GM19043 (cell line): ENCODE results near the gene DHH.
"Not testable (repeated sequence)": the region's sequence is repeated elsewhere in the genome, so short reads cannot be mapped to it uniquely, and the experiment has no call there.

Experiments used
- ATAC-seq: cut with Tn5 transposase; IDR thresholded peaks from one replicate; pipeline ENCODE4 v1.9.1; 2021; ENCODE audit warnings: low read depth; ENCODE audit not compliant: unreplicated experiment

The DHH gene

DNA sequence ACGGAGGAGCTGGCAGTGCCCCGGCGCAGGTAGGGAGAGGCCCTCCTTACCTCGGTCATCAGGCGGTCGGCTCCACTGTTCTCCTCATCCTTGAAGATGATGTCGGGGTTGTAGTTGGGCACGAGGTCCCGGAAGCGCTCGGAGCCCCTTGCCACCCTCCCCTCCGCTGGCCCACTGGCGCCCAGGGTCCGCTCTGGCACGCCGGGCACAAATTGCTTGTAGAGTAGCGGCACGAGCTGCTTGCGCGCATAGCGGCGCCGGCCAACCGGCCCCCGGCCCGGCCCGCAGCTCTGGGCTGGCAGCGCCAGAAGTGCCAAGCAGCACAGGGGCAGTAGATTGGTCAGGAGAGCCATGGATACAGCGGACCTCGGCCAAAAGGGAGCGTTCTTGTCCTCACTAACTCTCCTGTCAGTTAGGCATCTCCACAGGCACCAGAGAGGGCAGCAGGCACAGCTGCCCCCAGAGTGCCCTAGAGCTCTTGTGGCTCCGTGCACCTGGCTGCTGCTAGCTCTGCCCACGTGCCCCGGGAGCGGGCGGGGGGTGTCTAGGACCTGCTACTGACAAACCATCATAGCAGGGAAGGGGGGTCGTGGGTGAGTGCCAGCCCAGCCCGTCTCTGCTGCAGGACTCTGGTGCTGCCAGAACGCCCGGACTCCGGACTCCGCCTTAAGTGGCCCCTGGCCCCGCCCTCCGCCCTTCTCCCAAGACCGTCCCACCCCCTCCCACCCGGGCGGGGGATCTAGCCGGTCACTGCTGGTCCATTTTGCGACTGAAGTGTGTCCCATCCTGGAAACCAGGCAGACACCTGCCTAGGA, at the start of gene DHH:
DHH (minus strand) TSS at position 642 of the 815 bp plus-strand sequence; CDS start at position 353, 289 bp downstream.
- no peak for ATAC-seq

DNA sequence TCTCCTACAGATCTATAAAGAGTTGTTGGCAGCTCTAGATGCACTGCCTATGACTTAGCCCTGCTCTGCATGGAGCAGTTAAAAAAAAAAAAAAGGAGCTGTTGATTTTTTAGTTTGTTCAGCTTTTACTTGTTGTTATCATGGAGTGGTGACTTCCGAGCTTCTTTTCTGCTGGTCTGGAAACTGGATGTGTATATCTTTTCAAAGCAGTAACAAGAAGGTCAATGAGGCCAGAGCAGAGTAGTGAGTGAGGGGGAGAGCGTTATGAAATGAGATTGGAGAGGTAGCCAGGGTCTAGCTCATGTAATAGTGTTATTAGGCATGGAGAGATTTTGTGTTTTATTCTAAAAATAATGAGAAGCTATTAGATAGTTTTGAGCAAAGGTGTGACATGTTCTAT, 49.8 kb upstream of the DHH start:
- ATAC-seq = no peak

DNA sequence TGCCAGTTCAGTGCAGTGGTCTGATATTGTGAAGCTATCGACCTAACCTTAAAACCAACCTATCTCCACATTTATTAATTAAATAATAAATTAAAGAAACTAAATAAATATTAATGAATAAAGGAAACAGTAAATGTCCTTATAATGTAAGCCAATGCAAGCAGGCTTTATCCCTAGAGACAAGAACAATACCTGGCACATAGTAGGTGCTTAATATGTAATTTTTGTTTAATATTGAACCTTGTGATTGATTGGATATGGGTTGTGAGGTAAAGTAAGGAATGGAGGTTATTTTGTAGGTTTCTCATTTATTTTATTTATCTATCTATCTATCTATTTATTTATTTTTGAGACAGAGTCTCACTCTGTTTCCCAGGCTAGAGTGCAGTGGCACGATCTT, 44.4 kb upstream of the DHH start:
- ATAC-seq = no peak

- no peak for ATAC-seq
Observed at GRCh38 chr12:49138587-49138986, 44.0 kb upstream of the DHH start.

DNA sequence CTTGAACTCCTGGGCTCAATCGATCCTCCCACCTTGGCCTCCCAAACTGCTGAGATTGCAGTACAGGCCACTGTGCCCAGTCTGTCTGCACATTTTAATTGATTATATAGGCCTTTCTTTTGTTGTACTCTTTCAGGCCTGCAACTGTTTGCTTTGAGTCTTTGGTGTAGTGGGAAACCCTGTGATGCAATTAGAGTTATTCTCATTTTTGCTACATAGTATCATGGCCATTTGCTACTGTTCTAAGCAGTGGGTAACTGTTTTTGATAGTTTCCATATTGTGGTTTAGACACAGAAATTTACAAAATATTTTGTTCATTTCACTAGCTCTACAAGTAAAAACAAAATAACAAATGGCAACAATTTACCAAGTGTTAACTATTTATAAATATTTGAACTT, 42.9 kb upstream of the DHH start:
- ATAC-seq = no peak

DNA sequence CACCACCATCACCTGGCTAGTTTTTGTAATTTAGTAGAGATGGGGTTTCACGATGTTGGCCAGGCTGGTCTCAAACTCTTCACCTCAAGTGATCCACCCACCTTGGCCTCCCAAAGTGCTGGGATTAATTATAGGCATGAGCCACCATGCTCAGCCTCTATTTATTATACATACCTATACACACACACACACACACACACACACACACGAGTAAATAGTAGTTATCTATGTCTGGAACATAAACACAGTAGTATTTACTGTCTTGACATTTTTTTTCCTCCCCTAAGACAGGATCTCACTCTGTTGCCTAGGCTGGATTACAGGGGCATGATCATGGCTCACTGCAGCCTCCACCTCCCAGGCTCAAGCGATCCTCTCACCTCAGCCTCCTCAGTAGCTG, 42.4 kb upstream of the DHH start:
- not testable (repeated sequence) for ATAC-seq

DNA sequence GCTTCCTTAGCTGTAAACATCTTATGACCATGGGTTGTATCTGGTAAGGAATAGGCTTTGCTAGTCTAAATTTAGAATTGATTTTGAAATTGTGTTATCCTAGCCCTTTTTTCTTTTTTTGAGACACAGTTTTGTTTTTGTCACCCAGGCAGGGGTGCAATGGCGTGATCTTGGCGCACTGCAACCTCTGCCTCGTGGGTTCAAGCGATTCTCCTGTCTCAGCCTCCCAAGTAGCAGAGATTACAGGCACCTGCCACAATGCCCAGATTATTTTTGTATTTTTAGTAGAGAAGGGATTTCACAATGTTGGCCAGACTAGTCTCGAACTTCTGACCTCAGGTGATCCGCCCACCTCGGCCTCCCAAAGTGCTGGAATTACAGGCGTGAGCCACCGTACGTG, 39.0 kb upstream of the DHH start:
- no peak for ATAC-seq

- no peak for ATAC-seq
Observed at GRCh38 chr12:49133014-49133413, 38.4 kb upstream of the DHH start.

DNA sequence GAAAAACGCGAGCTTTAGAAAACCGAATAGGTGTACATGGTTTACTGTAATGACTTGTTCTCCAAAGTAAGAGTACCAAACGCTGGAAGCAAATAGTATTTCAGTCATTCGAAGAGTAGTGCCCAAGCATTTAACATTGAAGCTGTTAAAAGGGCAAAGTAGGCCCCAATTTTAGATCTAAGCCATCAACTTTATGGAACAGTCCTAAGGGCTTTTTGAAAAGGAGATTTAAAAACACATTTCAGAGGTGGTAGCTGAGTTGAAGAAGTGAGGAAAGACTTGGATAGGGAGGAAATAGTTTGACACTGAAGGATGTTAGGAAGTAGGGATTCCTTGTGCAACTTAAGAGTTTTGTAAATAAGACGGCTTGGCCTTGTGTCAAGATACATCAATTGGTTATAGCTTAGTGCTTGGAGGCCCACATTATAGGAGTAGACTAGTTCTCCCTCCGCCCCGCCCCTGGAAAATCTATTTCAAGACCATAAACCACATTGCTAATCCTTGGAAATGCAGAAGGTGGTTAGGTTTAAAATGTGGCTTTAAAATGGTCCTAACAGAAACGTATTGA, 37.4 kb upstream of the DHH start:
- no peak for ATAC-seq

GRCh38 chr12:49131051-49131893, 36.7 kb upstream of the DHH start, which contains the start of gene TUBA1B:
TUBA1B (minus strand) TSS chr12:49131395; CDS start chr12:49131300, 95 bp downstream.
- peak; percentile 71 for ATAC-seq

- peak; percentile 42 for ATAC-seq
Observed at GRCh38 chr12:49130151-49131050, 35.8 kb upstream of the DHH start.

DNA sequence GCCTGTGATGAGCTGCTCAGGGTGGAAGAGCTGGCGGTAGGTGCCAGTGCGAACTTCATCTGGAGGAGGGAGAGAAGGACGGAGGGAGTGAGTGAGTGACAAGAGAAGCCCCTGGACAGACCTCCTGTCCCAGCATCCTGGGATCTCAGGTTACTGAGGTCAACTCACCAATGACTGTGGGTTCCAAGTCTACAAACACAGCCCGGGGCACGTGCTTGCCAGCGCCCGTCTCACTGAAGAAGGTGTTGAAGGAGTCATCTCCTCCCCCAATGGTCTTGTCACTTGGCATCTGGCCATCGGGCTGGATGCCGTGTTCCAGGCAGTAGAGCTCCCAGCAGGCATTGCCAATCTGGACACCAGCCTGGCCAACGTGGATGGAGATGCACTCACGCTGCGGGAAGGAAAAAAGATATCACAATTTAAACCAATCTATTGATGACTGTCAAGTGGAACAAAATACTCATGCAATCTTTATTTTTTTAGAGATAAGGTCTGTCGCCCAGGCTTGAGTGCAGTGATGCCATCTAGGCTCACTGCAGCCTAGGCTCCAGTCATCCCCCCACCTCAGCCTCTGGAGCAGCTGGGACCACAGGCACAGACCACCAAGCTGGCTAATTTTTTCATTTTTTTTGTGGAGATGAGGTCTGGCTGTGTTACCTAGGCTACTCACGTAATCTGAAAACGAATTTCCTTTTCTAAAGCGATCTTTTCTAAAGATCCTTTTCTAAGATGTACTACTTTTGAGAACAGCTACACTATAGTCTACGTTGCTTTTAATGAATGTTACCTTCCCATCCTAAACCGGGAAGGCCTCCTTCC, 34.9 kb upstream of the DHH start:
- ATAC-seq = no peak

DNA sequence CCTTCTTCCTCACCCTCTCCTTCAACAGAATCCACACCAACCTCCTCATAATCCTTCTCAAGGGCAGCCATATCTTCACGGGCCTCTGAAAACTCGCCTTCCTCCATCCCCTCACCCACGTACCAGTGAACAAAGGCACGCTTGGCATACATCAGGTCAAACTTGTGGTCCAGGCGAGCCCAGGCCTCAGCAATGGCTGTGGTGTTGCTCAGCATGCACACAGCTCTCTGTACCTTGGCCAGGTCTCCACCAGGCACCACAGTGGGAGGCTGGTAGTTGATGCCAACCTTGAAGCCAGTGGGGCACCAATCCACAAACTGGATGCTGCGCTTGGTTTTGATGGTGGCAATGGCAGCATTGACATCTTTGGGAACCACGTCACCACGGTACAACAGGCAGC, 33.4 kb upstream of the DHH start:
- not testable (repeated sequence) for ATAC-seq

- ATAC-seq = no peak
Observed at GRCh38 chr12:49126852-49127763, 32.5 kb upstream of the DHH start.

DNA sequence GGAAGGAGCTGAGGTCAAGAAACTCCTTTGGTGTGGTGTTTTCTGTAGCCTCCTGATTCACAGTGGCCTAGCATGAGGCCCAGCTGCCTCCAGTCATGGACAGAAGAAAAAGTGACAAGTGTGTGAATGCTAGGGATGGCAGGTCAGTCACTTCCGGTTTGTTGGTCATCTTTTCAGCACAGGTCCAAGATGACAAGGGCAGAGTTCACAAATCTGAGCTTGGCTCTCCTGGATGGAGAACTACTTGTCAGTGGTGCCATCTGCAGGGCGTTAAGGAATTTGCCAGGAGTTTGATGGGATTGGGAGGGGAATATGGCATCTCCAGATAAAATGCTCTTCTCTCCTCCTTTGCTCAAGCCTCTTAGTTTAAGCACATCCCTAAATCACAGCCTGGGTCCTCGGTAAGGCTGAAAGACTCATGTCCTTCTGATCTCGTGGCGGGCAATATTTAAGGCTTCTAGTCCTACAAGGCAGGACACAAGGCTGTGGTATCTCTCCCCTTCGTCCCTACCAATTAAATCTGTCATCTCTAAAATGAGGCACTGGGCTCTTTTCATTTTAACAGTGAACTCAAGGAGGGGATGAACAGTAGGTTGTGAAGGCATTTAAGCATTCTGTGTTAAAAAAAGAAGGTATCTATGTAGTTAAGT, 26.6 kb upstream of the DHH start:
- ATAC-seq = no peak

- ATAC-seq = no peak
Observed at GRCh38 chr12:49111206-49111605, 16.6 kb upstream of the DHH start.

DNA sequence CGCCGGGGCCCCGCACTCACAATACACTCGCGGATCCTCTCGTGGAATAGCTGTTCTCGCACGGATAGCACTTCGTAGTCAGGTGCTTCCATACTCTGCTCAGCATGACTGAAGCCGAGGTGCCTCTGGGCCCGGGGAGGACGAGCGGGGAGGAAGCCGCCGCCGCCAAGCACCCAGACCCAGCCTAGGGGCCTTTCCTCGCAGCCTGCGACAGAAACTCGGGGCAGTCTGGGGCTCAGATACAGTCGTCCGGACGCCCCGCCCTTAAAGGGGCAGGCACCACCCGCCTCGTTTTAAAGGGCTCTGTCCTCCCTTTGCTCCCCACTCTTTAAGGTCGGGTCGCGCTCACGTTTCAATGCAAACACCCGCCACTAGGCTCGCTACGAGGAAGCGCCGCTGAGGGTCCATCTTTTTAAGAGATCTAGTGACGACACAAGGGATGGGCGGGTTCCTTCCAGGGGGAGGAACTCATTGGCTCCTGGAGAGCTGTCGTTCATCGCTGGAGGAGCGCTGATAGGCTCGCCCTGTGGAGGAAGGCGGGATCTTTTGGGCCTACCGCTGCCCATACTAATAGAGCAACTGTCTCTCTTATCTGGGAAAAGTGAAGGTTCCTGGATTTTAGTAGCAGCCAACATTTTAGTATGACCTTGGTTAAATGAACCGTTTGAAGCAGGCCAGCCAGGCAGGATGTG, 16.0 kb upstream of the DHH start, which contains the start of gene LMBR1L:
LMBR1L (minus strand) TSS at position 384 of the 692 bp plus-strand sequence; CDS start at position 92, 292 bp downstream.
- ATAC-seq = peak; percentile 99
